ENCODE measurements around the gene IRF3. TPM values are rescaled to one million over a fixed set of nuclear protein-coding genes. Genes with fewer than 3 reads are reported as not detected.

Gene IRF3
- total and polyA plus RNA-seq, 10 donors: 87.9 to 294 (median 128) TPM

DNA sequence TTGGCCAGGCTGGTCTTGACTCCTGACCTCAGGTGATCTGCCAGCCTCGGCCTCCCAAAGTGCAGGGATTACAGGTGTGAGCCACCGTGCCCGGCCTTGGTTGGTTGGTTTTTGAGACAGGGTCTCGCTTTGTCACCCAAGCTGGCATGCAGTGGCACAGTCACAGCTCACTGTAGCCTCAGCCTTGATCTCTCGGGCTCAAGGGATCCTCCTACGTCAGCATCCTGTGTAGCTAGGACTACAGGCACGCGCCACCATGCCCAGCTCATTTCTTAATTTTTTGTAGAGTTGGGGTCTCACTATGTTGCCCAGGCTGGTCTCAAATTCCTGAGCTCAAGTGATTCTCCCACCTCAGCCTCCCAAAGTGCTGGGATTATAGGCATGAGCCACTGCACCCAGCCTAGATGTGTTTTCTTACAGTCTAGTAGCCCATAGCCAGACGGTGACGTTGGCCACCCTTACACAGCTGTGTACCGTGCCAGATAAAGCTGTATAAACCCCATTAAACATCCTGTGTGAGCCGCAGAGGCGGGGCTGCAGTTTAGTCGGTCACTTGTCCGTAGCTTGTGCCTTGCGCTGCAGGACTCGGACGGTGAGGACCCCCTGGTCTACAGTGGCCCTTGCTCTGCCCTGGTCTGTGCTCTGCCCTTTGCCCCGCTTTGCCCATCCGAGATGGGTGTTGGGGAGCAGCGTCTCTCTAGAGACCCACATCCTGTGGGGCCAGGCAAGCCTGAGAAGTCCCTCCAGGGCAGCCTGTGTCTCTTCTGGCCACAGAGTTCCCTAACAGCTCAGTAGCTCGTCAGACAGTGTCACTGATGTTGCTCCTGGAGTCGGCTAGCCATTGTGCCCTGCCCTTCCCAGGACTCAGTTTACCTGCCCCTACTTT lies 9.8 kb downstream of the IRF3 start:
- TF ChIP-seq POLR2AphosphoS5 (IDR thresholded peaks at IDR 0.05): no peak
- TF ChIP-seq POLR2A (IDR thresholded peaks at IDR 0.05): no peak
- TF ChIP-seq, protein P1, sequence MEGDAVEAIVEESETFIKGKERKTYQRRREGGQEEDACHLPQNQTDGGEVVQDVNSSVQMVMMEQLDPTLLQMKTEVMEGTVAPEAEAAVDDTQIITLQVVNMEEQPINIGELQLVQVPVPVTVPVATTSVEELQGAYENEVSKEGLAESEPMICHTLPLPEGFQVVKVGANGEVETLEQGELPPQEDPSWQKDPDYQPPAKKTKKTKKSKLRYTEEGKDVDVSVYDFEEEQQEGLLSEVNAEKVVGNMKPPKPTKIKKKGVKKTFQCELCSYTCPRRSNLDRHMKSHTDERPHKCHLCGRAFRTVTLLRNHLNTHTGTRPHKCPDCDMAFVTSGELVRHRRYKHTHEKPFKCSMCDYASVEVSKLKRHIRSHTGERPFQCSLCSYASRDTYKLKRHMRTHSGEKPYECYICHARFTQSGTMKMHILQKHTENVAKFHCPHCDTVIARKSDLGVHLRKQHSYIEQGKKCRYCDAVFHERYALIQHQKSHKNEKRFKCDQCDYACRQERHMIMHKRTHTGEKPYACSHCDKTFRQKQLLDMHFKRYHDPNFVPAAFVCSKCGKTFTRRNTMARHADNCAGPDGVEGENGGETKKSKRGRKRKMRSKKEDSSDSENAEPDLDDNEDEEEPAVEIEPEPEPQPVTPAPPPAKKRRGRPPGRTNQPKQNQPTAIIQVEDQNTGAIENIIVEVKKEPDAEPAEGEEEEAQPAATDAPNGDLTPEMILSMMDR (IDR thresholded peaks at IDR 0.05 in 8 of 11, conservative IDR thresholded peaks at IDR 0.05 in 3 of 11): no peak
- no peaks in the 10 kb centered on the region for H3K9me3 ChIP-seq
- H3K27me3 ChIP-seq (replicated peaks in 1 of 7): no peaks in the 10 kb centered on the region
- peak overlapping the region in 3 of 8 donors; percentile 38 to 55 (median 52) for H3K27ac ChIP-seq
- WGBS, 5 donors: 84 to 90% (median 88%) methylated on average over 17 to 23 of the region's 23 CpGs
- no peak for DNase-seq
- intact Hi-C loops (cut with DNase I; ENCODE audit: low total_unique reads): no loop called here
- H3K36me3 ChIP-seq: peaks cover 0 to 100% (median 92%) of the 10 kb centered on the region in 6 donors
- H3K4me1 ChIP-seq: peaks cover 0 to 34% (median 3%) of the 10 kb centered on the region in 6 donors
- H3K4me3 ChIP-seq: no peak overlapping the region

DNA sequence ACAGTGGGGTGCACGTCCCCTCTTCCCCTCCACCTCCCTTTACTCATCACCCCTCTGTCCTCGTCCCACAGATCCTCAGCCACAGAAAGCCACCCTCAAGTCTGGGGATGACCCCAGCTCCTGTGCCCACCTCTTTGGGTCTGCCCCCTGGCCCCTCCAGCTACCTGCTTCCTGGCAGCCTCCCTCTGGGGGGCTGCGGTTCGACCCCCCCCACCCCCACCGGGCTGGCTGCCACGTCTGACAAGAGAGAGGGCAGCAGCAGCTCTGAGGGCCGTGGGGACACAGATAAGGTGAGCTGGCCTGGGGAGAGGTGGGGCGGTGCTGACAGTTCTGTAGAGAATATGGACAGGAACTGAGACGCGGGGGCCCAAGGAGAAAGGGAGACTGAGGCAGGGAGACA lies 11.1 kb downstream of the IRF3 start:
- WGBS, 5 donors: 78 to 93% (median 91%) methylated on average over 10 of the region's 10 CpGs
- DNase-seq: peak; percentile 73
- Histone ChIP-seq H3K27ac (peak overlapping the region in 3 of 8 donors; percentile 38 to 55 (median 52)), H3K36me3 (peaks cover 0 to 100% (median 94%) of the 10 kb centered on the region in 6 donors), H3K27me3 (replicated peaks in 1 of 7) (no peaks in the 10 kb centered on the region), H3K4me3 (no peak overlapping the region), H3K9me3 (no peaks in the 10 kb centered on the region), H3K4me1 (peaks cover 0 to 46% (median 8%) of the 10 kb centered on the region in 6 donors)
- TF ChIP-seq POLR2AphosphoS5 (IDR thresholded peaks at IDR 0.05): peak in 1 of 3 donors; percentile 33
- TF ChIP-seq, protein P1 (IDR thresholded peaks at IDR 0.05 in 8 of 11, conservative IDR thresholded peaks at IDR 0.05 in 3 of 11): no peak
- intact Hi-C loops (cut with DNase I; ENCODE audit: low total_unique reads): no loop called here

DNA sequence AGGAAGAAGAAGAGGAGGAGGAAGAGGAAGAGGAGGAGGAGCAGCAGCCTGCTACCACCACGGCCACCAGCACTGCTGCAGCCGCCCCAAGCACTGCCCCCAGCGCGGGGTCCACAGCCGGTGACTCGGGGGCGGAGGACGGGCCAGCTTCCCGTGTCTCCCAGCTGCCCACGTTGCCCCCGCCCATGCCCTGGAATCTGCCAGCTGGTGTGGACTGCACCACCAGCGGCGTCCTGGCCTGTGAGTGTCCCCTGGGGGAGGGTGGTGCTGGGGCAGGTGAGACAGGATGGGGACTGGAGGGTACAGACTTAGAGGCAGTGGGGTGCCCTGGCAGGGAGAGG lies 12.2 kb downstream of the IRF3 start:
- intact Hi-C loops (cut with DNase I; ENCODE audit: low total_unique reads): no loop called here
- no peaks in the 10 kb centered on the region for H3K27me3 ChIP-seq (replicated peaks in 1 of 7)
- H3K36me3 ChIP-seq: peaks cover 0 to 100% (median 86%) of the 10 kb centered on the region in 6 donors
- TF ChIP-seq POLR2A (IDR thresholded peaks at IDR 0.05) (no peak), POLR2AphosphoS5 (IDR thresholded peaks at IDR 0.05) (peak in 1 of 3 donors; percentile 52)
- H3K4me1 ChIP-seq: peaks cover 0 to 42% (median 8%) of the 10 kb centered on the region in 6 donors
- no peak overlapping the region for H3K4me3 ChIP-seq
- DNase-seq: peak; percentile 67
- WGBS, 5 donors: 86 to 92% (median 88%) methylated on average over 10 to 13 of the region's 13 CpGs
- H3K27ac ChIP-seq: peak overlapping the region in 3 of 8 donors; percentile 7 to 39 (median 31)
- H3K9me3 ChIP-seq: no peaks in the 10 kb centered on the region

DNA sequence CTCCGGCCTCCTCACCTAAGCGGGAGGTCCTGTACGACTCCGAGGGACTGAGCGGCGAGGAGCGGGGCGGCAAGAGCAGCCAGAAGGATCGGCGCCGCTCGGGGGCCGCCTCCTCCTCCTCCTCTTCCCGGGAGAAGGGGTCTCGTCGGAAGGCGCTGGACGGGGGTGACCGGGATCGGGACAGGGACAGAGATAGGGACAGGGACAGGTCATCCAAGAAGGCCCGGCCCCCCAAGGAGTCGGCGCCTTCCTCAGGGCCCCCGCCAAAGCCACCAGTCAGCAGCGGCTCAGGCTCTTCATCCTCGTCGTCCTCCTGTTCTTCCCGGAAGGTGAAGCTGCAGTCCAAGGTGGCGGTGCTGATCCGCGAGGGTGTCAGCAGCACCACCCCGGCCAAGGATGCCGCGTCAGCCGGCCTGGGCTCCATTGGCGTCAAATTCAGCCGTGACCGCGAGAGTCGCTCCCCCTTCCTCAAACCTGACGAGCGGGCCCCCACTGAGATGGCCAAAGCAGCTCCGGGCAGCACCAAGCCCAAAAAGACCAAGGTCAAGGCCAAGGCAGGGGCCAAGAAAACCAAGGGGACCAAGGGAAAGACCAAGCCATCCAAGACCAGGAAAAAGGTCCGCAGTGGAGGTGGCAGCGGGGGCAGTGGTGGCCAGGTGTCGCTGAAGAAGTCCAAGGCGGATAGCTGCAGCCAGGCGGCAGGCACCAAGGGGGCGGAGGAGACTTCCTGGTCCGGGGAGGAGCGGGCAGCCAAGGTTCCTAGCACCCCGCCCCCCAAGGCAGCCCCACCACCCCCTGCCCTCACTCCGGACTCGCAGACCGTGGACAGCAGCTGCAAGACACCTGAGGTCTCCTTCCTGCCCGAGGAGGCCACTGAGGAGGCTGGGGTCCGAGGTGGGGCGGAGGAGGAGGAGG lies 12.8 kb downstream of the IRF3 start:
- Histone ChIP-seq H3K4me3 (no peak overlapping the region), H3K27me3 (replicated peaks in 1 of 7) (no peaks in the 10 kb centered on the region), H3K36me3 (peaks cover 0 to 100% (median 83%) of the 10 kb centered on the region in 6 donors), H3K27ac (peak overlapping the region in 3 of 8 donors; percentile 7 to 39 (median 31)), H3K4me1 (peaks cover 0 to 42% (median 8%) of the 10 kb centered on the region in 6 donors), H3K9me3 (no peaks in the 10 kb centered on the region)
- DNase-seq: peak; percentile 66
- WGBS, 5 donors: 92 to 96% (median 93%) methylated on average over 53 to 58 of the region's 58 CpGs
- TF ChIP-seq POLR2AphosphoS5 (IDR thresholded peaks at IDR 0.05): peak in 2 of 3 donors; percentile 13 to 47
- TF ChIP-seq, protein P1 (IDR thresholded peaks at IDR 0.05 in 8 of 11, conservative IDR thresholded peaks at IDR 0.05 in 3 of 11): no peak
- no peak for TF ChIP-seq POLR2A (IDR thresholded peaks at IDR 0.05)
- intact Hi-C loops (cut with DNase I; ENCODE audit: low total_unique reads): no loop called here
